Dedifferentiated amniotic fluid mesenchymal stem cell (primary cell): ENCODE results near the gene PPT2.
"Not testable (repeated sequence)": the region's sequence is repeated elsewhere in the genome, so short reads cannot be mapped to it uniquely, and the experiment has no call there.

Experiments used
- DNase-seq: peaks from one replicate; pipeline ENCODE4 v3.0.0-alpha.2; 2016; ENCODE audit errors: extremely low spot score

PPT2 gene

DNA sequence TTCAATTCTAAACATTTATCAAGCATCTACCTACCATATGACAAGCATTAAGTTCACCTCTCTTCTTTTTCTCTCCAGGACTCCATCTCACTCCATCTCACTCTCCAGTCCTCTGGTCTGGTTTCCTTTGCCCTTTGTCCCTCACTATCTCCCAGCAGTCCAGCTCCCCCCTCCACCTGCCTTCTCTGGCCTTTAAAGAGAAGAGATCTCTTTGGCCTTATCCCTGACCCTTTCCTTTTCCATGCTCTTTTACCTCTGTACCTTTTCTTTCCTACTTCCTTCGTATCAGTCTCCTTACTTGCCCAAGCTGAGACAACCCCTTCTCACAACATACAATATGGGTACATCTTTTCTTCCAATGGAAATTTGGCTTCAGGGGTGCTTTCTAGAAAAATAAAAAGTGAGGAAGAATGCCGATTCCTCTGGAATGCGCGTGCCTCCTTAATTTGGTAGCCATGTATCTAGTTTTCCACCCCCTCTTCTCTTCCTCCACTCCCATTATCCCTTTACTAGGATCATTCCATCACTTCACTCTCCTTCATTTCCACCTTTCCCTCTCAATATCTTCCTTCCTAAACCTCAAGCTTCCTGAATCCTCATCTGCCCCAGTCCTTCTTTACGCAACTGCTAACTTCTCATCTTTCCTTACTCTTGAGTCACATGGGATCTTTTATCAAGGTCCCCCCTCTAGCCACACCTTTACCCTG, 22.7 kb downstream of the PPT2 start:
- DNase-seq = peak; percentile 19

DNA sequence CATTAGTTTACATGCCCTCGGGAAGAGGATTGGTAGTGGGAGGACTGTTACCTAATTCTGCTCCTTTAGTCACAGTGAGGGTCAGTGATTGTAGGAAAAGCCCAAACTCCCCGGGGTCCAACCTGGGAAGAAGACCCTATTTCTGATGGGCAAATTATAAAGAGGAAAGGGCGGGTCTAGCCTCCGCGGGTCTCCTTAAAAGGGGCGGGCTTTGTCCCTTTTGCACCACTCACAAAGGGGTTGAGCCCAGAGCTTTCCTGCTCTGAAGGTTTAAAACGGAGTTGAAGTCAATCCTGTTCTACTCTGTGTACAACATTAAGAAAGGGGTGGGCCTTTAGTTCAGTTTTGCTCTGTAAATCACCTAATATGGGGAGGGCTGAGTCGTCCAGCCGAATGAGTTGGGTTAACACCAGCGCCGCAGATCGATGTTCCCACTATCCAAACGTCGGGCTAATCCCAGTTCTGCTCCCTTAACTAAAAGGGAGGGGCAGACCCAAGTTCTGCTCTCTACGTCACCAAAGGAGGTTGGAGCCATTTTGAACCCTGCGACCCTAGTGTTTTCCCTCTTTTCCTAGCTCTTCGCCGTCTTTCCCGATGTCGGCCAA, 23.3 kb downstream of the PPT2 start:
- DNase-seq = no peak

DNA sequence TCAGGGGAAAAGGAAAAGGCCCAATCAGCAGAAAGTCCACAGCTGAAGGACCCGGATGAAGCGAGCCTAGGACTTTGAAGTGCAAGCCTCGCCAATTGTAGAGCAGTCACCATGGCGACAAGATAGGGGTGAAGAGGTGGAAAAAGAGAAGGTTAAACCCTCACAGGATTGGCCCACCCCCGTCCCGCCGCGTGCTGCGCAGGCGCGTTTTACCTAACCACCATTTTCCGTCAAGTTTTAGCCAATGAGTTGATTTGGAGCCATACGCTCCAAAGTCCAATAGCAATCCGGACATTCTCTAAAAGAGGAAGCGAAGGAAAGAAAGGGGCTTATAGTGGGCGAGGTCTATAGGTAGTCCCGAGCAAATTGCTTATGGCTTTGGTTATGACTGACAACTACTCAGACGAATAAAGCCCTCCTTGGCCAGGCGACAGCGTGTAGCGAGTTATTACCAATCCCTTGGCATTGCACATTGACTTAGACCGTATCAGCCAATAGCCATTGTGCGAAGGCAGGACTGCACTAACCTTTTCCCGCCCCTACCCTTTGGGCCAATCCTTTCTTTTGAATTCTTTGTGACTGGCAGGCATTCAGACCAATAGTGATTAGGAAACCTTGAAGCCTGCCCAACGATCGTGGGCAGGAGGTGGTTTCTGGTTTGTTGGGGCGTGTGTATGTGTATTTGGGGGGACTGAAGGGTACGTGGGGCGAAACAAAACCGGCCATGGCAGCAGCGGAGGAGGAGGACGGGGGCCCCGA, 24.0 kb downstream of the PPT2 start, which contains the start of gene RNF5:
TSS of gene RNF5 (plus strand) at position 618 of the 759 bp plus-strand sequence. CDS start at position 725, 107 bp downstream.
- peak; percentile 100 for DNase-seq

DNA sequence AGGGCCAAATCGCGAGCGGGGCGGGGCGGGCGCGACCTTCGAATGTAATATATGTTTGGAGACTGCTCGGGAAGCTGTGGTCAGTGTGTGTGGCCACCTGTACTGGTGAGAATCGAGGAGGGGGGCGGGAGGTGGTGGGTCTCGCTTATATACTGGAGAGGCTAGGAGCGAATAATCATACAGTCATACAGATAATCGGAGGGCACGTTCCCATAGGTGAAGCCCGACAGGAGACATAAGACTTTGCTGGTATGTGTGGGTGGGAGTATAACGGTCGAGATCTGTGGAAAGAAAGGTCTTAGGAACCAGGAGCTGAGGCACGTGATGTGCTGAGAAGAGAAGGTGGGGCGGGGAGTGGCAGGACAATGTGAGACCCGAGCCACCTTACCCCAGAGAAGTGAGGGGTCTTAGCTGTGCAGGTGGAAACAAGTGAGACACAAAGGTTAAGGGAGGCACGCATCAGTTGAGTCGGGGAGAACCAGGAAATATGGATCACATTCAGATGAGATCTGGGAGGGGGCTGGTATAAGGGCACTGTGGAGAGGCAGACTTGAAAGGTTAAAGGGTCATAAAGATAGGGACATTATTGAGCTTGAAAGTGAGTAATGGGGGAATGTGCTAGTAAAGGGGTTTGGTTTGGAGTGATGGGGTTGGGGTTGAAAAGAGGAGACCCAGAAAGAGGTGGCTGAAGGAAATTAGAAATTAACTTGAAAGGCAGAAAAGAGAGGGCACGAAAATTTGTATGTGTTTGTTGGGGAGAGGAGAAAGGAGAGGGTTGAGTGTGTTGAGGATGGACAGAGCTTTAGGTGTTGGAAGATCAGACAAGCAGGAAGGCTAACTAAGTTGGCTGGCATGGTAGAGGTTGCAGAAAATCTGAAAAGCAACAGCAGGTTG, 24.9 kb downstream of the PPT2 start:
- DNase-seq = no peak

DNA sequence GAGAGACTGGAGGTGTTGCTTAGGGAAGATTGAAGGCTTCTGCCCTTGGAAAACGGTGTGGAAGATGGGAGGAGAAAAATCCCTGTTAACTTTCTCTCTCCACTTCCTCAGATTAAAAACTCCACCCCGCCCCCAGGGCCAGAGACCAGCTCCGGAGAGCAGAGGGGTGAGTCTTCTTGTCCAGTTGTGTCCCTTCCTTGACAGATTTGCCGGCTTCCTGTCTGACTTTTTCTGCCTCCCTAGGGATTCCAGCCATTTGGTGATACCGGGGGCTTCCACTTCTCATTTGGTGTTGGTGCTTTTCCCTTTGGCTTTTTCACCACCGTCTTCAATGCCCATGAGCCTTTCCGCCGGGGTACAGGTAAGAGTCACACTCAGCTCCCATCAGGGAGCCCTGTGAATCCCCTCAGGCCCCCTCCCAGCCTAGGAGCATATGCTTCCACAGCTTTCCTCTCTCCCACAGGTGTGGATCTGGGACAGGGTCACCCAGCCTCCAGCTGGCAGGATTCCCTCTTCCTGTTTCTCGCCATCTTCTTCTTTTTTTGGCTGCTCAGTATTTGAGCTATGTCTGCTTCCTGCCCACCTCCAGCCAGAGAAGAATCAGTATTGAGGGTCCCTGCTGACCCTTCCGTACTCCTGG, 25.9 kb downstream of the PPT2 start:
- no peak for DNase-seq

DNA sequence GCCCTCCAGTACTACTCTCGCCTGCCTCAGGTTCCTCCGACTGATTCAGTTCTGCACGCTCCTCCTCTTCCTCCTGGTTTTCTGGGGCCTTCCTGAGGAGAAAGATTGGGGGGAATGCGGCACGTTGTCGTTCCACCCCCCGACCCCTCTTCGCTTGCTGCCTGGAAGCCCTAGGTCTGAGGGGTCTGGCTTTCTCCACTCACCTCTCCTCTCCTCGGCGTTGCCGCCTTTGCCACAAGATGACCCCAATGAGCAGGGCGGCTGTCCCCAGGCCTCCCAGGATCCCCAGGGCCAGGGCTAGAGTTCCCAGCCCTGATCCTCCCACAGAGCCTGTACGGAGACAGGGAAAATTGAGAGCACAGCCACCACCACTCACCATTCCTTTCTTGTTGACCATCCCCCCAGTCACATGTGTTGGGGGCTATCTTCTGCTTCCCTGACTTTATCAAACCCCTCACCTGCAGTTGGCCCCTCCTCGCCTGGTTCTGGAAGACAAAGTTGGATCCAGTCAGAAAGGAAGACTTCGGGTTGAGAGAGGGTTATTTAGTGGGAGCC, 27.3 kb downstream of the PPT2 start:
- DNase-seq = no peak

DNA sequence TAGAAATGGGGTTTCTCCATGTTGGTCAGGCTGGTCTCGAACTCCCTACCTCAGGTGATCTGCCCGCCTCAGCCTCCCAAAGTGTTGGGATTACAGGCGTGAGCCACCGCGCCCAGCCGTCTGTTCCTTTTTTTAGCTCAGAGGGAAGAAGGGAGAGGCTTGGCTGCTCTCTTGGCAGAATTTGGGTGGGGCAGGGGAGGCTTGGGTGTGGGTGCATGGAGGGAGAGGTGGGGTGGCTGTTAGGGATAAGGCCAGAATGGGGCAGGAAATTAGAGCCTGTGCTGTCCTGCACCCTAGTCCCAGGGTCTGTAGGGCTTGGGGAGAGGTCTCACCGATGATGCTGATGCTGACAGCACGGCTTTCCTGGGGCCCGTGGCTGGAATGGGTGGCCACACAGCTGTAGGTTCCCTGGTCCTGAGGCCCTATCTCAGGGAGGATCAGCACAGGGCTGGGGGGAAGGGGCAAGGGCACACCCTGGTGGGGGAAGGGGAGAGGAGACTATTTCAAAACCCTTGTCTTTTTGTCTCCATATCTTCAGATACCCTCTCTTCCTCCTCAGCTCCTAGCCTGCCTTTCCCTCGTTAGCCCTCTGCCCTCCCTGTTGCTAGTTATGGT, 28.1 kb downstream of the PPT2 start:
- no peak for DNase-seq

DNA sequence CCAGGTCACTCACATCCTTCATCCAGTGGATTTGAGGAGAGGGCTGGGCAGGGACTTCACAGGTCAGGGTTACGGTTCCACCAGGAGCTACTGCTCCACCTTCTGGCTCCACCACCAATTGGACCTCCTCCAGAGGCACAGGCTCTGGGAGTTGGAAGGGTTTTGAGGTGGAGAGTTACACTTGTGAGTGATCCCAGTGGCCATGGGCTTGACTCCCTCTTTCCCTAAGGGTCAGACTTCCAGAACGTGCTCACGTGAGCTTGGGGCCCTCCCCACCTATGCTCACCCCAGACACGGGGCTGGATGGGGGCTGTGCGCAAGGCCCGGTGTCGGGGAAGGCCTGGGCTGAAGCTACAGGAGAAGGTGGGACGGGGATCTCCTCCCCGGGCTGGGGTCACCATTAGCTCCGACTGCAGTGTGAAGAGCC, 28.6 kb downstream of the PPT2 start:
- no peak for DNase-seq

DNA sequence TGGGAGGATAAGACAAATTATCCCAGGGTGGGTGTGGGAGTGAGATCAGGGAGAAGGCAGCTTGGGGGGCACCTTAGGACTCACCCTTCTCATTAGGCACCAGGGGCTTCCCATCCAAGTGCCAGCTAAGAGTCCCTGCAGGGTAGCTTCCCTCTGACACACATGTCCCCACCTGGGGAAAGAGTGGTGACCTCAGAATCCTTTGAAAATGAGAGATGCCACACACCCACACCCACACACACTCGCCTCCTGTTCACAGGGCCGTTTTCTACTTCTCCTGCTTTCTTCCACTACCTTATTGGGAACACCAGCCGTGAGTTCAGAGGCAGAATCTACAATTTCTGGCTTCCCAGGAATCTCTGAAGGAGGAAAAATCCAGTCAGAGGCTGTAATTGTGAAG, 29.1 kb downstream of the PPT2 start:
- DNase-seq = no peak

DNA sequence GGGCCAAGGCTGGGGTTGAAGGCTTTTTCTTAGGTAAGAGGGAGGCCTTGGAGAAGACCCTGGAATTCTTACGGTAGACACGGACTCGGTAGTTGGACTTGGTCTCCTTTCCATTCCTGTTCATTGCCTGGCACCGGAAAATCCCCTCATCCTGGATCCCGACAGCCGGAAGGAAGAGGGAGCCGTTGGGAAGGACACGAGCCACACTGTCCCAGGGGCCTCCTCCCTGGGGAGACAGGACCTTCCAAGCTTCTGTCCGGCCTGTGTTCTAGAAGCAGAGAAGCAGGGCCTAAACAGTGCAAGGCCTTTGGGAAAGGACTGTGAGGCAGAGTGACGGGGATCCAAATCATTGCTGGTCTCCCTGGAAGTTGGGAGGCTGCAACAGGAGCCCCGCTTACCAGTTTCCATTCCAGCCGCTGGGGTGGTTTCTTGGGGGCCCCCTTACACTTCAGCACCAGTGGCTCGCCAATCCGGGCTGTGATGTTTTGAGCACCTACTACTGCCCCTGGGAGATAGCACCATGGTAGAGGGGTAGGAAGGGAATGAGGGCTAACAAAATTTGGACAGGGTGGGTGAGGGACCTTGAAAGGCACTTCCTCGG, 29.6 kb downstream of the PPT2 start:
- no peak for DNase-seq

DNA sequence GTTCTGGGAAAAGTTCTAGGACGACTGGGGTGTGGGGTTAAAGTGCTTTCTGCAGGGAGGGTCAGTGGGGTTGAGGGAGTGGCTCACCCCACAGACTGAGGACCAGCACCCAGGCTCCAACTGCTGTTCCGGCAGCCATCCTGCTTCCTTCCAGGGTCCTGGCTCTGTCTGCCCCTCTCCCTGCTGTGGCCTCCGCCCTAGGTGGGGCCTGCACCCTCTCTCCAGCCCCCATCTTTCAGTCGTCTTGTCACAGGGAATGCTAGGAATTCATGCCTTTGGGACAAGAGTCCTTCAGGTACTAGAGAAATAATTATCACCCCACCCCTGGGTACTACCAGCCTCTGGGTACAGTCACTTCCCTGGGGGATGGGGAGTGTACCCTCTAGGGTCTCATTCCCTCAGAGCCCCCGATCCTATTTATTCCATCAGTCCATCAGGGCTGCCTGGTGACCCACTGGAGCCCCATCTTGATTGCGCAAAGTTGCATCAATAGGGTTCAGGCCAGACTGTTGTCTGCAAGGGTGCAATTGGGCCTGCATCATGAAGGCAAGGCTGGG, 30.2 kb downstream of the PPT2 start, which contains the start of gene AGER:
TSS of gene AGER (minus strand) at position 170 of the 557 bp plus-strand sequence. CDS start at position 139, 31 bp downstream.
- no peak for DNase-seq

DNA sequence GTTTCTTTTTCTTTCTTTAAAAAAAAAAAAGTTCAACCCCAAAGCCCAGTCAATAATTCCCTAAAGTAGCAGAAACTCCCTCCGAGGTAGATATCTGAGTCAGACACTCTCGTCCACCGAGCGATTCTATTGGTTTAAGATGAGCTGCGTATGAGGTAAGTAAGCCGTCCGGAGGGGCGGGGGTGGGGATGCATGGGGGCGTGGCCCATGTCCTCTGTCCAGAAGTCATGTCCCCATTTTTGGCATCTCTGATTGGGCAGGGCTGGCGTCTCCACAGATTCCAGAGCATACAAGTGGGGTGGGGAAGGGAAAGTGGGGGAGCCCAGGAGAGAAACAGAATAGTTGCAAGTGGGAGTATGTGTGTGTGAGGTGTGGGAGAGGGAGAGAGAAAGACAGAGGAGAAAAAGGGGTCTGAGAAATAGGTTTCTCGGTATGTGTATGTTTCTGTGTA, 31.8 kb downstream of the PPT2 start:
- DNase-seq = peak; percentile 87

DNA sequence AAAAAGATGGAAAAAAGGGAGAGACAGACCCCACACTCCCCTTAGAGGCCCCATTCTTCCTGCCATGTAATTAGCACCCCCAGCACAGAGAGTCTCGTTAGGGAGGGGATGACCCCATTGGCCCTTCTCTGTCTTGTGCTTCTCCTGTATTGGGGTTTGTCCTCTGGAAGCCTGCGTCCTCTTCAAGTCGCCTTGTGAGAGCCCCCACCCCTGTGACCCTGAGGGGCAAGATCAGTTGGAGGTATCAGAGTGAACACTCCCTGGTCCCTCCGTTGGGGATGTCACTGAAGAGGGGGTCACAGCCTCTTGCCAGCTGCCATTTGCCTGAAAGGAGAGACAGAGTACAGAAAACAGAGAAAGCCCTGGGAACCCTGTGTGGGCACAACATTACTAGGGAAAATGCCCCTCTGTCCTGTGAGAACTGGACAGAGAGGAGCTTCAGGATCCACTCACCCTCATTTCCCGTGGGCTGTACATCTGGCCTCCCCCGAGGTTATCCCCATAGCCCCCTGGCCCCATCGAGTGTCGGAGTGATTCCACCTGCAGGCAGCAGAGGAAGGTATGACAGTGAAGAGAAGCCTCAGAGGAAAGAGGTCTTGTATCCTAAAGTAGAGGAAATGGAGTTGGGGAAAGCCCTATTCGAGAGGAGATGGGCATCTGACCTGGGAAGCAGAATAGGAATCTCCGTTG, 32.4 kb downstream of the PPT2 start:
- not testable (repeated sequence) for DNase-seq

DNA sequence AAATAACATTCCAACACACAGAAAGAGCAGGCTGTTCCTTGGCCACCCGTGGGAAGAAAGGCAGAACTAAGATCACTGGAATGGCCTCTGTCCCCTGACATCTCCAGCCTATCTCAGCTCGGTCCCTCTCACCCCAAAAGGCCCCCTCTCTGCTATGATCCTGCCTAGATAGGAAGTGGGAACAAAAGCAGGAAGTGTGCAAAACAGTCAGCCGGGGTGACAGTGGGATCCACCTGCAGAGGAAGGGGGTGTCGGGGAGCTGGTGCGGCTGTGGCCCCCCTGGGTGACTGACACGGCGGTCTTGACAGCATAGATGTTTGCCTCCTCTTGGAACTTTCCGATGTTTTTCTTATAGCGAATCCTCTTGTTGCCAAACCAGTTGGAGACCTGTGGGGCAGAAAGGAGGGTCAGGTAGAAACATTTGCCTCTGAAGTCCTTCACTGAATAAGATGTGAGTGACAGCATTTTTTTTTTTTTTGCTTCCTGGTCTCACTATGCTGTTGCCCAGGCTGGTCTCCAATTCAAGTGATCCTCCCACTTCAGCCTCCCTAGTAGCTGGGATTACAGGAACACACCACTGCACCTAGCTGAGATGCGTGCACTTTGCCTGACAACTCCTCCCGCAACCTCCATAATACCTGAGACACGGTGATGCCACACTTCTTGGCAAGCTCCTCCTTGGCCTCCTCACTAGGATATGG, 33.2 kb downstream of the PPT2 start:
- no peak for DNase-seq

DNA sequence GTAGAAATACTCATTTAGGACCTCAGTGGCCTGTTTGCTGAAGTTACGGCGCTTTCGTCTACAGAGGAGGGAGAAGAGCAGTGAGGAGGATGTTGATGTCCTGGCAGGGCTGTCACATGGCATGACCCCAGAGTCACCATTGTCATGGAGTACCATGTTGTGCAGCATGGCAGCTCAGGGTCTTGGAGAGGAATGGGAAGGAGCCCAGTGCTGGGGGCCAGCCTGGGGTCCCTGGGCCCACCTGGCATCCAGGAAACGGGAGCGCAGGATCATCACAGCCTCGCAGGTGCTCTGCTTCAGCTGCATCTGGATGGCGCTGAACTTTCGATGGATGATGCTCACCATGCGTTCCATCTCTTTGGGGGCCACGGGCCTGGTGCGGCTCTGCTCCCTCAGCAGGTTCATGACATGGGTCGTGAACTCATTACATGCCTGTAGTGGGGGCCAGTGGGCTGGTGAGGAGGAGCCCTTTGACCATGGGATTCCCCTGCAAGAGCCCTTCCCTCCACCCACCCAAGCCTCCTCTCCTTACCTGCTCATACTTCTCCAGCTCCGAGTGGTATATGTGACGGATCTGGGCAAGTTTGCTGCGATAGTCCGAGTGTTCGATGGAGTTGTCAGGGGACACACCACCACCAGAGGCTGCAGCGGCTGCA, 33.9 kb downstream of the PPT2 start:
- DNase-seq = not testable (repeated sequence)

DNA sequence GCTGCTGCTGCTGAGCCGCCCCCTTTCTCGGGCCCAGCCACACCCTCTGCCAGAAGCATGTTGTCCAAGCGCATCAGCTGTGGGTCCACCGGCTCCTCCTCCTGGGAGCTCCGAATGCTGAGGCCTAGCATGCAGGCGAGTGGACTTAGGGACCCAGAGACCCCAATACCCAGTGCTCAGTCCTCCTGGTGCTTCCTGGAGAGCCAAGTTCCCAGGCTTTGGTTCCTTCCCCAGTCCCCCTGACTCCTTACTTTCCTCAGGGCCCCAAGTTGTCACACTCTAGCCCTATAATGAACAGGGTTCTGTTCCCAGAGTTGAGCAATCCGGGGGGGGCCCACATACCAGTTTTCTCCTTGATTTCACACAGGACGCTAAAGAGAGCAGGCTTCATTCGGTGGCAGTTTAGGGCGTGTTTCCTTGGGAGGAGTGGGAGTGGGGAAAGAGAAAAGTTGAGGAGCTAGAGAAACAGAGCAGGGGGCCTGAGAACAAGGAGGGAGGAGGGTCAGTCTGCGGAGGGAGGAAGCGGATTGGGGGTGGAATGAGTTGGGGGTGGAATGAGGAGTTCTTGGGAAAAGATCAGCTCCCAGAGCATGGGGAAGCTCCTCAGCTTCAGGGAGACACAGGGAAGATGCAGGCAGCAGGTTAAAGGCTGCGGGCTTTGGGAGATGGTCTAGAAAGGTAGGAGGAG, 34.6 kb downstream of the PPT2 start:
- no peak for DNase-seq

DNA sequence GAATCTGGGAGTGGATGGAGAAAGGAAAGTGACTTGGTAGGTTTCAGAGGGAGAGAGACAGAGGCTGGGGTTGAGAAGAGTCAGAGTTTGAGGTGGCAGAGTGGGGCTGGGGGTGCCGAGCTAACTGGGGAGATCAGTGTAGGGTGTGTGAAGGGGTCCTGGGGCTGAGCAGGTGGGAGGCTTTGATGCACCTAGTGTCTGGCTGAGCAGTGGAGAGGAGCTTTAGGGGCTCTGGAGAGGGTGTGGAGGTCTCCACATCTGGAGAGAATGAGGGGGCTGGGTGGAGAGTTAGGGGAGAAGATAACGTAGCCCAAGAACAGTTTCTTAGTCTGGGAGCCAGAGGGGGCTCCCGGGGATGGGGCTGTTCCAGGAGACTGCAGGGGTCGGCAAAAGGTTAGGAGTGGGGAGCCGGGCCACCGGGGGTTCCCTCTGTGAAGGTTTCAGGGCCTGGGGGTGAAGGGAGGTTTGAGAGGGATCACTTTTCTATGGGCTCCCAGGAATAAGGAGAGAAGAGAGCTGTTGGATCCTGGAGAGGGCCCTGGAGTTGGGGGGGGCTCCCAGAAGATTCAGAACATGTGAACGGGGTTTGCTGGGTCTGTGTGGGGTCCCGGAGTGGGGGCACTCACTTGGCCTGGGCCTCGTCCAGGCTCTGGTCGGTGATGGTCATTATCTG, 35.3 kb downstream of the PPT2 start:
- no peak for DNase-seq
